ENCODE data around the gene PRPF40B. TPM values are rescaled to one million over a fixed set of nuclear protein-coding genes. Genes with fewer than 3 reads are reported as not detected.

Gene PRPF40B
- total RNA-seq, 1 donor from 2014 or later: 28.9 TPM

DNA sequence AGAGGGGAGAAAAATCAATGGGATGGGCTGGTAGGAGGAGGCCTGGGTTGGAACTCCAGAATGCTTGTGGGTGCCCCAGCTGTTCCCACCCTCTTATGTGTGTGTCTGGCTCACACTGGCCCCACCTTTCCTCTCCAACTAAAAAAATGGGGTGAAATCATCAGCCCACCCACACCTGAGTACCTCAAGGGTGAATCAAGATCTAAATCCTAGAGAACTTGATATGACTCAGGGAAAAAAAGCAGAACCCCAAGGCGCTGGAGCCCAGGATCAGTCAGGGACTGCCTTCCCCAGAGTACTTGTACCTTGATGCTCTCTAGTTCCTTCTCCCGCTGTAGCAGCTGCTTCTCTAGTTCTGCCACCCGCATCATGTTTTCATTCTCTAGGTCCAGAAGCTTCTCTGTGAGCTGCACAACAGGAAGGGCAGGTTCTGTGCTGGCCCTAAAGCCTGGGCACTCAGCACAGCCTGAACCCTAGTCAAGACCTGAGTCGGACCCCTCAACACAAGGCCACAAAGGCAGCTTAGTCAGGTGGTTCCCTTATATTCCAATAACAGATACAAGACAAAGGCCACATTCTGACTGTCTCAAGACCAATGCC is 29.7 kb downstream of the PRPF40B start:
- Mint-ChIP-seq H3K4me3 (ENCODE audit: unreplicated experiment) (no peak overlapping the region), H3K27ac (ENCODE audit: unreplicated experiment) (no peak overlapping the region), H3K4me1 (ENCODE audit: unreplicated experiment) (peaks cover 13% of the 10 kb centered on the region), H3K27me3 (ENCODE audit: unreplicated experiment) (no peaks in the 10 kb centered on the region), H3K9me3 (ENCODE audit: unreplicated experiment) (no peaks in the 10 kb centered on the region), H3K36me3 (ENCODE audit: unreplicated experiment) (peaks cover 39% of the 10 kb centered on the region)
- no peak for DNase-seq (ENCODE audit: extremely low spot score, unreplicated experiment)
- TF ChIP-seq, protein P1, sequence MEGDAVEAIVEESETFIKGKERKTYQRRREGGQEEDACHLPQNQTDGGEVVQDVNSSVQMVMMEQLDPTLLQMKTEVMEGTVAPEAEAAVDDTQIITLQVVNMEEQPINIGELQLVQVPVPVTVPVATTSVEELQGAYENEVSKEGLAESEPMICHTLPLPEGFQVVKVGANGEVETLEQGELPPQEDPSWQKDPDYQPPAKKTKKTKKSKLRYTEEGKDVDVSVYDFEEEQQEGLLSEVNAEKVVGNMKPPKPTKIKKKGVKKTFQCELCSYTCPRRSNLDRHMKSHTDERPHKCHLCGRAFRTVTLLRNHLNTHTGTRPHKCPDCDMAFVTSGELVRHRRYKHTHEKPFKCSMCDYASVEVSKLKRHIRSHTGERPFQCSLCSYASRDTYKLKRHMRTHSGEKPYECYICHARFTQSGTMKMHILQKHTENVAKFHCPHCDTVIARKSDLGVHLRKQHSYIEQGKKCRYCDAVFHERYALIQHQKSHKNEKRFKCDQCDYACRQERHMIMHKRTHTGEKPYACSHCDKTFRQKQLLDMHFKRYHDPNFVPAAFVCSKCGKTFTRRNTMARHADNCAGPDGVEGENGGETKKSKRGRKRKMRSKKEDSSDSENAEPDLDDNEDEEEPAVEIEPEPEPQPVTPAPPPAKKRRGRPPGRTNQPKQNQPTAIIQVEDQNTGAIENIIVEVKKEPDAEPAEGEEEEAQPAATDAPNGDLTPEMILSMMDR (IDR thresholded peaks at IDR 0.05): no peak

- no peak for DNase-seq (ENCODE audit: extremely low spot score, unreplicated experiment)
- Mint-ChIP-seq H3K4me1 (ENCODE audit: unreplicated experiment) (no peaks in the 10 kb centered on the region), H3K27ac (ENCODE audit: unreplicated experiment) (no peak overlapping the region), H3K36me3 (ENCODE audit: unreplicated experiment) (peaks cover 29% of the 10 kb centered on the region), H3K27me3 (ENCODE audit: unreplicated experiment) (no peaks in the 10 kb centered on the region), H3K4me3 (ENCODE audit: unreplicated experiment) (no peak overlapping the region), H3K9me3 (ENCODE audit: unreplicated experiment) (no peaks in the 10 kb centered on the region)
- TF ChIP-seq, protein P1 (IDR thresholded peaks at IDR 0.05): no peak
Observed at GRCh38 chr12:49654715-49655114, 31.4 kb downstream of the PRPF40B start.

DNA sequence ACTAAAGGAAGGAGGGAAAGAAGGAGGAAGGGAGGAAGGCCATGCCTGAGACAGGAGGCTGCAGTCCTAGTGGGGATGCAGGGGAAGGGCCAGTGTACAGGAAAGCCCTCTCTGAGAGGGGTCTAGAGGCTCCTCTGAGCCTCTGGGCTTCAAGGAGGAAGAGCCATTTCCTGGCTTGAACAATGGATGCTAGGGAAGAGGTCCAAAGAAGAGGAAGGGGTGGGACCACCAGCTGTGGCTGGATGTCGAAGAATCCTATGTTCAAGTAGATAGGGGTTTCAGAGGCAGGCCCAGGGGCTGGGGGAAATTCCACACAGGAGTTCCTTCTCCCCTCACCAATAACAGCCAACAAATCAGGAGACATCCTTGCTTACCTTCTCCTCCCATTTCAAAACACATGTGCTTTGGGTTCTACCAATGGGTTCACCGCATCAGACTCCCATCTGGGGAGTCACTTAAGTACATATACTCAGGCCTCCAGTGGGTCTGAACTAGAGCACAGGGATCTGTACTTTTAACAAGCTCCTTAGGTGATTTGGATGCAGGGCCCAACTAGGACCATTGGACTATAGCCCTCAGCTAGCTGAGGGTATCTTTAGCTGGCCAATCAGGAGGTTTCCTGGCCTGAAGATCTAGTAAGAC is 32.4 kb downstream of the PRPF40B start:
- DNase-seq (ENCODE audit: extremely low spot score, unreplicated experiment): no peak
- Mint-ChIP-seq H3K4me3 (ENCODE audit: unreplicated experiment) (no peak overlapping the region), H3K27ac (ENCODE audit: unreplicated experiment) (no peak overlapping the region), H3K9me3 (ENCODE audit: unreplicated experiment) (no peaks in the 10 kb centered on the region), H3K4me1 (ENCODE audit: unreplicated experiment) (no peaks in the 10 kb centered on the region), H3K36me3 (ENCODE audit: unreplicated experiment) (peaks cover 25% of the 10 kb centered on the region), H3K27me3 (ENCODE audit: unreplicated experiment) (no peaks in the 10 kb centered on the region)
- TF ChIP-seq, protein P1 (IDR thresholded peaks at IDR 0.05): no peak

DNA sequence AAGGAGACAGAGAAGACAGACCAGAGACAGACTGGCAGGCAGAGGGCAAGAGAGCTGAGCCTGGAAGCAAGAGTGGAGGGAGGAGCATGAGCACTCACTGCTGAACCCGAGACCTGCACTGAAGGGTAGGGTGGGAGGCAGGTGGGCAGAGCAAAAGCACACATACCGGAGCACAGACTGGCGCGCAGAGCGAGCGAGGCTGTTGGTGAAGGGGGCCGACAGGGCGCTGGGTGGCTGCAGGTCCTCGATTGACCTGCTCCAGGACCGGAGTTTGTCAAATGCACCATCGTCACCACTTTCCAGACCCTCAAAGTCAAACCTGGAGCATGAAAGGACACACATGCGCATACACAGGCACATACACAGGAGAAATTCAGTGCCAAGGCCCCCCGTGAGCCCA is 34.9 kb downstream of the PRPF40B start:
- no peak overlapping the region for H3K4me3 Mint-ChIP-seq (ENCODE audit: unreplicated experiment)
- no peak overlapping the region for H3K27ac Mint-ChIP-seq (ENCODE audit: unreplicated experiment)
- no peaks in the 10 kb centered on the region for H3K9me3 Mint-ChIP-seq (ENCODE audit: unreplicated experiment)
- DNase-seq (ENCODE audit: extremely low spot score, unreplicated experiment): no peak
- TF ChIP-seq, protein P1 (IDR thresholded peaks at IDR 0.05): no peak
- peaks cover 30% of the 10 kb centered on the region for H3K36me3 Mint-ChIP-seq (ENCODE audit: unreplicated experiment)
- H3K27me3 Mint-ChIP-seq (ENCODE audit: unreplicated experiment): no peaks in the 10 kb centered on the region
- H3K4me1 Mint-ChIP-seq (ENCODE audit: unreplicated experiment): peaks cover 18% of the 10 kb centered on the region

DNA sequence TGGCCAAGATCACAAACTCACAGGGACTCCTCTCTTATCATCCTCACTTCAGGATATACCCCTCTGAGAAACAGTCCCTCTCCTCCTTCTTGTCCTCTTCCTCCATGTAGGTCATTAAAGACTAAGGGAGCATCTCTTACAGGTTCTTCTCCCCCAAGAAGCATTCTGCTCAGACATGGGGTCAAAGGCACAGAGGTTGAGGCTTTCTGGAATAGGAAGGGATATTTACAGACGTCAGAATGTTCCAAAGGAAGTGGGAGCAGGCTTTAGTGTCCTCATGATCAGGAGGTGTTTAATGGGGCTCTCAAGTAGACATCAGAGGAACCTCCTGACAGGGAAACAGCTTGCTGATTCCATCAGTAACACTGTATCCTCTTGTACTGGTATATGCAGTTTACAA is 36.4 kb downstream of the PRPF40B start:
- DNase-seq (ENCODE audit: extremely low spot score, unreplicated experiment): no peak
- Mint-ChIP-seq H3K36me3 (ENCODE audit: unreplicated experiment) (peaks cover 26% of the 10 kb centered on the region), H3K4me1 (ENCODE audit: unreplicated experiment) (peaks cover 31% of the 10 kb centered on the region), H3K4me3 (ENCODE audit: unreplicated experiment) (no peak overlapping the region), H3K27me3 (ENCODE audit: unreplicated experiment) (no peaks in the 10 kb centered on the region), H3K9me3 (ENCODE audit: unreplicated experiment) (no peaks in the 10 kb centered on the region), H3K27ac (ENCODE audit: unreplicated experiment) (no peak overlapping the region)
- TF ChIP-seq, protein P1 (IDR thresholded peaks at IDR 0.05): no peak

Data from osteocyte (in vitro differentiated cells).